Forelimb muscle (tissue), 1 donor: ENCODE results near the gene PASD1. TPM values are rescaled to one million over a fixed set of nuclear protein-coding genes. Genes with fewer than 3 reads are reported as not detected.
A peak's percentile ranks its signal among the peaks of the same experiment; 100 is the strongest.

ENCODE experiments used
- DNase-seq: peaks from one replicate; pipeline ENCODE4 v3.0.0-alpha.2; 2013; ENCODE audit warnings: low read depth
- polyA plus RNA-seq: library from polyadenylated mRNA; unstranded; fragments of 120-200 nt; gene quantifications from one replicate; pipeline ENCODE4 v1.2.1, GENCODE V29; 2013; ENCODE audit not compliant: insufficient read length

Gene PASD1
- polyA plus RNA-seq, 1 donor = 0.08 TPM

DNA sequence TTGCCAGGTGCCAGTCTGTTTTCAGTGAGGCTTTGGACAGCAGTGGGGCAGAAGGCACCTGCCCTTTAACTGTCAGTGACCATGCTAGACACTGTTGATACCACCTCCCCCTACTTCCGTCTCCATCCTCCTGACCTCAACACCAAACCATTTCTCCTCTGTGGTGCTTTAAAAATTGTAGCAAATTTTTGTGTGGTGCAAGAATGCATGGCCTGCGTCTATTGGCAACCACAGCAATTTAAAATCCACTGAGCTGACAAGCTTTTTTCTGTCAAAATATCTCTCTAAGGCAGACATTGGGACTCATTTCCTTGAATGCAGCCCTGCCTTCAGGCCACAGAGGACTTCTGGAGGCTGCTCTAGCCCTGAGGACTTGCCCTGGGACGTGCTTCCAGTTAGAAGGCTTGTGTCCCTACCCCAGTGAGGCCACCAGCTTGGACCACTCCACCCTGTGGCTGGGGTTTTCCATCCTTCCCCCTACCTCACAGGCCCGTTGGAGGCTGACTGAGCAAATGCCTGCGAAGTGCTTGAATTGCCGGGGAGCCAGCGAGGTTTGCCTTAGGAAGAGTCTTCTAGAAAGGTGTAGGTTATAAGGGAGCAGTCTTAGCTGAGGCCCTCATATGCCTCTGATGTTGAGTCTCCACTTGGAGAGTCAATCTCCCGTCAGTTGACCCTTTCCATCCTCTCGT is 138.7 kb downstream of the PASD1 start:
- no peak for DNase-seq

DNA sequence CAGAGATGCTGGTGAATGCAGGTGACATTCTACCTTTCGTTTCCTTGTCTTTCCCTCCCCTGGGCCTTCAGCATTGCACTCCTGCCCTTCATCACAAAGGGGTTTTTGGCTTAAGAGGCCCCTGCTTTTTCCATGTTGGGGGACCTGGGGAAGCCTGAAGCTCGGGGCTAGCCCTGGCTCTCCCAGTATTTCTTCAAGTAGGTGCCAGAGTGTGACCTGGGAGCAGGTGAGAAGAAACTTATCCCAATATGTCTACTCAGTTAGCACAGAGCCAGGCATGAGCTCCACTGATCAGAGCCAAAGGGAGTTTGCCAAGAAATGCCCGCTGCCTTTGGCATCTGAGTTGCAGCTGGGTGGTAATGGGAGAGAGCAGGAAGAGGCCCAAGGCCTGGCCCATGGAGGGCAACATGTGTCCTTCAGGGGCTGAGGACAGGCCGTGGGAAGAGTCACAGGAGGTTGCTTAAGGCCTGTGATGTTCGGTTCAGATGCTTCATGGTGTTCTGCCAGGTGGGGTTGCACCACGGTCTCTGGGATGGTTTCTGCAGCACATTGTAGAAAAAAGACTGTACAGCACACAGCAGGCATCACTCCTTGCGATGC is 139.4 kb downstream of the PASD1 start:
- no peak for DNase-seq

DNA sequence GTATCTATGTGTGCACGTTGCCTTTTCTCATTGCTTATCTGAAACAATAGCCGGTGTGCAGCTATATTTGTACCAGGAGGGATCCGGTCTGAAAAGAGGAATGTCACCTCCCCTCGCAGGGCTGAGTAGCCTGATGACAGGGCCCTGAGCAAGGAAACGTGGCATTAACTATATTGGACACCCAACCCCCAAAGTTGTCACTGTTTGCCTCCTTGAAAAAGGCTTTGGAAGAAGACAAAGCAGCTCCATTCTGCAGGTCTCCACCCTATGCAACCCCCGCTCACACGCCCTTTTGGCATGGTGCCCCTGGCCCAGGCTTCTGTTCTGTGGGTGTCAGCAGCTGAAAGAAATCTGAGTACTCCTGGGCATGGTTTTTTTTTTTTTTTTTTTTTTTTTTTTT is 140.0 kb downstream of the PASD1 start:
- DNase-seq = no peak

DNA sequence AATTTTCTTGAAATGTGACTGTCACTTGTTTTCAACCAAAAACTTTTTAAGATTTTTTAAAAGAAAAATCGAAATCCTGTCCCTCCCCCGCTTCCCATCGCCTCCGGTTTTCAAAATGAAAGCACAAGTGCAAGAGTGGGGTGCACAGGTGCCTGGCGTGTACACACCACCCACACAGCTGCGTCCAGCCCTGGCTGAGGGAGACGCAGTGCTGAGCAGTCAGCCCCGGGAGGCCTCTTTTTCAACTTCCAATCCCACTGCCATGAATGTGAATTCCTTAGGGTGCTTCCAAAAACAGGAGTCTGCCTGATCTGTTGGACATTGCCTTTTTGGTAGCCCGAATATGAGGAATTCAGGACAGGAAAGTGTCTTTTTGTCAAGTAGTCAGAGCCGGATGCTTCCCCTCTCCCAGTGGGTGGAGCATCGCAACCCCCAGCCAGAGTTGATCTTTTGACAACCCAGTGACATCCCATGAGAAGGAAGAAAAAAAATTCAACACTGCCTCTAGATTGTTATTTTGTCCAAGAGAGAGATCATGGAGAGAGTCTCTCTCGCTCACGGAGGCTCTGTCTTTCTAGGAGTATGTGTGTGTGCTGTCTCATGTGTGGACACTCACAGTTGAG is 140.7 kb downstream of the PASD1 start:
- DNase-seq = no peak

DNA sequence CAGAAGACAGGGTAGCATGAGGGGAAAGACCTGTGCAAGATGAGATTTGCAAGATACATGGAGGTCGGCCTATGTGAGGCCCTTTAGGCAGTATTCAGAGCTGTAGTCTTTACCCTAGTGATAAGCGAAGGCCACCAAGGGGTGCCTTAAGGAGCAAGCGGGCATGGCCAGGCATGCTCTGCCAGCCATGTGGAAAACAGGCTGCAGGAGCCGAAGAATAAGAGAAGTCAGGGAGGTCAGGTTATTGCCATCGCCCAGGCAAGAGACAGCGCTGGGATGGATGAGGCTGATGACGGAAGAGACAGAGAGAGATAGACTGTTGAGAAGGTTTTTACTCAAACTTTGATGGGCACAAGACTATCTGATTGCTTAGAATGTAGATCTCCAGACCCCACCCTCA is 145.3 kb downstream of the PASD1 start:
- no peak for DNase-seq

DNA sequence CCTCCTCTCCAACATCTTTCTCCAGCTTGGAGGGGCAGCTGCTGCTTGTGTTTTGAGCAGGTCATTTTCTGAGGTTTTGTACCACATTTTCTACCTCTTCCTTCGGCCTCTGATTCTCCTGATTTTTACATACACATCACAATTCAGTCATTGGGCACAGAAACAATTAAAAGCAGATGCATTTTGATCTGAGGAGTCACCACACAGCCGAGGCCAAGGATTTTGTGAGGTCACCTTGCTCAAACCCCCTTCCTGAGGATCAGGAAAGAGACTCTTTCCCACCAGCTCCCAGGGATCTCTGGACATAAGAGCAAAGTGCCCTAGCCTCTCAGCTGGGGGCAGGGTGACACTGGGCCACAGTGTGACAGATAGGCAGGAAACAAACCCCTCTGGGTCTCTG is 147.0 kb downstream of the PASD1 start:
- no peak for DNase-seq

DNA sequence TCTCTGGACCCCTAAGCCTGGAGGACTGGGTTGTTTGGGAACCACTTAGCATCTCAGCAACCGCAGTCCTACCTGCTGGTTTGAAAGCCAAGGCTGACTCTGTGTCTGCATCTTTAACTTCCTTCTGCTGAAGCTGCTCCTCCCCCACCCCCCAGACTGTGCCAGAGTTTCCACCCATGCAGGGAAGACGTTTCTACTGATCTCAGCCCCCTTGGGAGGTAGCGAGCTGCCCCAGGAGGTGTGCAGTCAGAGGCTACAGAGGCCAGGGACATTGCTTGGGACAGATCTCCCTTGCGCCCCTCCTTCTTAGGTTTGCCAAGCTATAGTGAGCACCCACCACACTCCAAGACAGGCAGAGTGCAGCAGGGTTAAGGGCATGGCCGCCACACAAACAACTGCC is 147.7 kb downstream of the PASD1 start:
- no peak for DNase-seq

DNA sequence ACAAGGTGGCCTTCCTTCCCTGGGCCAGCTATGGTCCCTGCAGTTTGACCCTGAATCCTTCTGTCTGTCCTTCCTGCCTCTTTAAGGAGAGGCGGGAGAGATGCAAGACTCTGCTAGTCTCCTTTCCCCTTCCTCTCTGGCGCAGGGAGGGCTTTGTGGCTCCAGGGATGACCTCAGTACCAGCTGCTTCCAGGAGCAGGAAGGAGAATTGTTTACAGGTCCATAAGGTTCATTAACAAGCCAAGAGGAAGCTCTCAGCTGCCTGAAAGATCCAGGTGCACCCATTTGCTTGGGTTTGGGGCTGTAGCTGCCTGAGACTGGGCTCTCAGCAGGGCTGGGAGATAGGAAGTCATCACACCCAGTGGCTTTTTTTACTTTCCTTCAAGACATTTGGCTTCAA is 148.3 kb downstream of the PASD1 start:
- peak; percentile 56 for DNase-seq

DNA sequence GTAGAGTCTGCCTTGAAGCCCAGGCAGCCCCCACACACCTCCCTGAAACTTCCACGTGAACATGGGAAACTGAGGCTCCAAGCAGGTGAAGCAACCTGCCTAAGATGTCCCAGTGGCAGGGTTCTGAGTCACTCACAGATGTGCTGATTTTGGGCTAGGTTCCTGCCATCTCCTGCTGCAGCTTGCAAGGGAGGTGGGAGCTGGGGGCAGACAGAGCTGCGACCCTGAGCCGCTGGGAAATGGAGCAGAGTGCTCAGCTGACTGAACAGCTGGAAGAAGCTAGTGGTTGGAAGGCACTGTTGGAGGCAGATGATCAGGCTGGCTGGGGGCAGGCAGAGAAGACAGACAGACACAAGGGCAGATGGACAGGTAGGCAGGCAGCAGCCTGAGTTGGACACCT is 148.8 kb downstream of the PASD1 start:
- DNase-seq = no peak

DNA sequence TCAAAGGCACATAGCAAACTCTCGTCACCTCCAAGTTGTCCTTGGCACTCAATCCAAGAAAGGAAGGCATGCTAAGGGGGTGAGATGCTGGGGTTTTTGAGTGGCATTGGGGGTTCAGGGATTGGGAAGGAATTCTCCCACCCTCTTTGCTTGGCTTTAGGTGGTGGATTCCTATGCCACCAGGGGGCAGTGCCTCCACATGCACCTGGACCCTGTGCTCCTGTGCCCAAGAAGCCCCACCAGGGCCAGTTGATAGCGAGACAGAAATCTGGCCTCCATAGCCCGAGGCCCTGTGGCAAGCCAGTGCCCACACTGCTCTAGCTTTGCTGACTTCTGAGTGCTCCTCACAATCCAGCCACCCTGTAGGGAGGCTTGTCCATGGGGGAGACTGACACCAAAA is 150.4 kb downstream of the PASD1 start:
- DNase-seq = no peak

DNA sequence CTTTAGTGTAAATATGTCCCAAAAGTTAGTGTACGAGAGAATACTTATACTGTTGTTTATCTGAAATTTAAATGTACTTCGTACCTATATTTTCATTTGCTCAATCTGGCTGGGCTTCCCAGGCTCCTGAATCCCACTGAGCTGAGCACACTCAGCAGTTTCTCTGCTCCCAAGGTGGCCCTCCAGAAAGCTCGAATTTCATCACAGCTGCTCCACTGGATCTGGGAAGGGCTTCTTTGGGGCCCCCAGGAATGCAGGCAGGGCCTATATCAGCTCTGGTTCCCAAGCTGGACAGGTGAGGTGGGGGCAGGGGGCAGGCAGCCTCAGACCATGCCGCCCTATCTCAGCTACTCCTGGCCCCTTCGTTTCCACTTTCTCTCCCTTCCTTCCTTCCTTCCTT is 150.9 kb downstream of the PASD1 start:
- no peak for DNase-seq

DNA sequence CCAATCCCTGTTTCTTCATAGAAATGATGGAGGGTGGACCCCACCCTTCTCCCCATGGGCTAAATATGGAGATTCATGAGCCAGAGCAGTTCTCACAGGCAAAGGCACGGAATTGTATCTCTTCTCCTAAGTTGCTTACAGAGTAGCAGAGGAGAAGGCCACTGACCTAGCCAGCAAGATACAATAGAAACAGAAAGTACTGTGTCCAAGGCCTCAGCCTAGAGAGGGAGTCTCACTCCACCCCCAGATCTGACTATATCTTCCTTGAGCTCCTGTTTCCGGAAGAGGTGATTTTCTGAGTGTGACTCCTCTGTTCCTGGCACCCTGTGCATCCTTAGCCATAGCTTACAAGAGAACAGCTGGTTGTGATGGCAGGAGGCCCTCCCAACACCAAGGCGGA is 152.3 kb downstream of the PASD1 start, which contains the start of gene FATE1:
FATE1 (plus strand) TSS at position 284 of the 400 bp plus-strand sequence; CDS start at position 369, 85 bp downstream.
- no peak for DNase-seq

DNA sequence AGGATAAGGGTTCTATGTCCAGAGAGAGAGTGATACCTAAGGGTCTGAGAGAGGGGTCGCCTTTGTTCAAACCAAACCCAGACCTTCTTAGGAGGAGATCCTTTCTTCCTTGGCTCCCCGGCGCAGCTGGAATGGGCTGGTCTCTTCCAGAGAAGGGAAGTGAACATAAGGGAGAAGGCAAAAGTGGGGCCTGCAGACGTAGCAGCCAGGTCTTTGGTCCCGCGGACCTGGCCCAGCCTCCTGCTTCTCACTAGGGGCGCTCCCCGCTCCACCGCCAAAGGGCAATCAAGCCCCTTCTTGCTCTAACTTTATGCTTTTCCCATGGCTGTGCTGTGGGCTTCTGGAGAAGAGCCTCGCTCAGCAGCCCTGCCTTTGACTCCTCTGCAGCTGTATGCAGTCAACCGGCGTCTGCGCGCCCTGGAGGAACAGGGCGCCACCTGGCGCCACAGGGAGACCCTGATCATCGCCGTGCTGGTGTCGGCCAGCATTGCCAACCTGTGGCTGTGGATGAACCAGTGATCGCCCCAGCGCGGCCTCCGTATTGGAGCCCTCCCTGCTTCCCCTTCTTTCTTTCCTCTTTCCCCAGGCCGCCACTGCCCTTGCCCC is 158.9 kb downstream of the PASD1 start:
- no peak for DNase-seq

DNA sequence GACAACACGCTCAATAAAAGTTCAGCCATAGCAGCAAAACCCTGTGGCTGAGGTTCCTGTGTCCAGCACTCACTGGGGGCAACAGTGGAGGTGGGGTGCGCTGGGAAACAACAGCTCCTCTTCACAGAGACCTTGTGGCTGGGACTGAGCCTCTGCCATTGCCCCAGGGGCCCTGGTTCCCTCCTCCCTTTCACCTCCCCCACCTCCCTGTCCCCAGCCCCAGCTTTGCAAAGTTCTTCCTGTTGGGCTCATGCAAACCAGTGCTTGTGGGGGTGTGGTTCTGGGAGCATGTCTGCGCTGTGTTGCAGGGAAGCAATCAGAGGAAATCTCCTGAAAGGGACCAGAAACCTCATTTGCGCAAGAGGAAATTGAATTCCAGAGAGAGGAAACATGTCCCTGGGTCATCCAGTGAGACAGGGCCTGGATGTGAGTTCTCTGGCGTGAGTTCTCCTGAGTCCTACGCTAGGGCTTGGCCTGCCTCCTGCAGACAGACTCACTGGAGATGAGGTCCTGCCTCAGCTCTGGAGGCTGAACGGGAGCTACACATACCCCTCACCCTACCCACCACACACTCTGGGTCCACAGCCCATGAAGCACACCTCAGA is 159.8 kb downstream of the PASD1 start:
- no peak for DNase-seq

DNA sequence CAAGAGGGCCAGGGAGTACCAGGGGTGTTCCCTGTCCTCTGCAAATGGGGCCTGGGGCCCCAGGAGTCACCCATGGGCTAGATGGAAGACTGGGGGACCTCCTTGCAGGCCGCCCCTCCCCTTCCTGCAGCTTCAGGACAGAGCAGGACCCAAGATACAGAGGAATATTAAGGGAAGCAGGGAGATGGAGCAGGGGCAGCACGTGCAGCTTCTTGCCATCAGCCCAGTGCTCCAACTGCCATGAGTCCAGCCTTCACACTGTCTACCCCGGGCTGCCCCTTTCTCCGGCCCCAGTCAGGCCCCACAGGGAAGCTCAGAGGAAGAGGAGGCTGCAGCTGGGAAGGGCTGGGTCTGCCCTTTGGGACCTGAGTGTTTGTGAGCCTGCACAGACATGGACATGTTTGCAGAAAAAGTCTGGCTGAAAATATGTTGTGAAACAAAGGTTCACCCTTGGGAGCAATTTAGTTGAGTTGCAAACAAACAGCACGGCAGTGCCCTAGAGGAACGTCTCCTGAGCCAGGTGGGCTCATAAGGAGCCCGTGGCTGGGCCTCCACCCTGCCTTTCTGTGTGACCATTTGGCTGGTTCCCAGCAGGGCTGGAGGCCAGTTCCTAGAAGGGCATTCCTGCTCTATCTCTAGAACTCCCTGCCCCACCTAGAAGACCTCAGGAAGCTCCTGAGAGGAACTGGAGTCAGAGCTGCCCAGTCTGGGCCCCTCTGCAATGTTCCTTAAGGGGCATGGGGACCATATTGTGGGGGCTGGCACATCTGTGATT is 161.3 kb downstream of the PASD1 start:
- DNase-seq = no peak

DNA sequence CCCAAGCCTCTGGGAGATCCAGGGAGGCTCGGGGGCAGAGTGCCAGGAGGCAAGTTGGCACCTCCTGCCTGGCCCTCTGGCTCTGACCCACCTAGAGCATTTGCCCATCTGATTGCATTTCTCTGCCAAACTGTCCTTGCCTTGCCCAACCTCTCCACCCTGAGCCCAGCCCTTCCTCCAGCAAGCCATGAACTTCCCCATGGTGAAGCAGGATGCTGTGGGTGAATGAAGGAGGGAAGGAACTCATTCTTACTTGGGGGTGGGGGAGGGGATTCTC is 161.8 kb downstream of the PASD1 start:
- no peak for DNase-seq

Other genes with a start within 250 kb of the PASD1 start
- 19.1 TPM for gene VMA21, start 166.5 kb upstream of the PASD1 start, polyA plus RNA-seq
- gene PRRG3, start 131.8 kb downstream of the PASD1 start, polyA plus RNA-seq = 28.6 TPM
- gene FATE1, start 152.4 kb downstream of the PASD1 start, polyA plus RNA-seq = 1.2 TPM
- not detected for gene CNGA2, start 171.1 kb downstream of the PASD1 start, polyA plus RNA-seq